GOT3 (cell line): Measurements from ENCODE around the gene GRK5.

Experiments used
- DNase-seq: peaks from one replicate; lab custom pipeline; 2025; ENCODE audit warnings: mixed read lengths; lab: John Stamatoyannopoulos, UW

GRK5 gene

GRCh38 chr10:119316002-119316358, 108.6 kb downstream of the GRK5 start:
- DNase-seq = no peak

GRCh38 chr10:119316729-119317097, 109.3 kb downstream of the GRK5 start:
- no peak for DNase-seq

GRCh38 chr10:119318411-119319160, 111.2 kb downstream of the GRK5 start:
- no peak for DNase-seq

GRCh38 chr10:119319161-119319919, 112.0 kb downstream of the GRK5 start:
- DNase-seq = no peak

- DNase-seq = no peak
Observed at GRCh38 chr10:119319920-119320258, 112.5 kb downstream of the GRK5 start.

- DNase-seq = no peak
Observed at GRCh38 chr10:119320981-119321380, 113.6 kb downstream of the GRK5 start.

GRCh38 chr10:119323085-119324016, 116.0 kb downstream of the GRK5 start:
- no peak for DNase-seq

- no peak for DNase-seq
Observed at GRCh38 chr10:119325131-119325530, 117.8 kb downstream of the GRK5 start.

GRCh38 chr10:119326167-119326566, 118.8 kb downstream of the GRK5 start:
- no peak for DNase-seq

GRCh38 chr10:119327096-119327745, 119.8 kb downstream of the GRK5 start:
- no peak for DNase-seq

GRCh38 chr10:119328223-119328622, 120.9 kb downstream of the GRK5 start:
- no peak for DNase-seq

GRCh38 chr10:119330342-119330741, 123.0 kb downstream of the GRK5 start:
- DNase-seq = no peak

- DNase-seq = no peak
Observed at GRCh38 chr10:119331061-119331460, 123.7 kb downstream of the GRK5 start.

GRCh38 chr10:119333146-119333792, 125.9 kb downstream of the GRK5 start:
- no peak for DNase-seq

- no peak for DNase-seq
Observed at GRCh38 chr10:119335671-119336353, 128.4 kb downstream of the GRK5 start.

GRCh38 chr10:119336599-119336998, 129.2 kb downstream of the GRK5 start:
- DNase-seq = no peak

GRCh38 chr10:119337223-119337622, 129.9 kb downstream of the GRK5 start:
- no peak for DNase-seq

- no peak for DNase-seq
Observed at GRCh38 chr10:119337796-119338432, 130.5 kb downstream of the GRK5 start.

GRCh38 chr10:119339109-119339508, 131.7 kb downstream of the GRK5 start:
- no peak for DNase-seq

GRCh38 chr10:119340893-119341458, 133.6 kb downstream of the GRK5 start:
- DNase-seq = no peak
